ENCODE results near the gene ACTR3.

The ACTR3 gene

GRCh38 chr2:114001152-114001551 is 111.3 kb downstream of the ACTR3 start:
- DNase-seq (ENCODE audit: low read depth) = no peak

- DNase-seq (ENCODE audit: low read depth) = no peak
These were observed 112.0 kb downstream of the ACTR3 start for GRCh38 chr2:114001937-114002336.

GRCh38 chr2:114005110-114005783 is 115.4 kb downstream of the ACTR3 start:
- no peak for DNase-seq (ENCODE audit: low read depth)

DNA sequence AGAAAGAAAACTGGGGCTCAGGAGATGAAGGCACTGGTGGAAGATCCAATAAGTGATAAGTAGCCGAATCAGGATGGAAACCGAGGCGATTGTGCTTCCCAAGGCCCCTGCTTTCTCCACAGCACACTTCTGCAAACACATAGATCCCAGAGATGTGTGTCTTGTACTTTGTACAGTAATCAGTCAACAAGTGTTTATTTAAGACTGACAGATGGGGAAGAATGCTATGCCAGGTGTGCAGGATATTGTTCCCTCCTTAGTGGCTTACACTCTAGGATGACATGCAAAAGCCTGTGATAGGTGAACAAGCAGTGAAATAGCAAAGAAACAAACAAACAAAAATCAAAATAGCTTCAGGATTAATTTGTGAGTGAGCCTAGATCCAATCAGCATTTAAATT is 116.6 kb downstream of the ACTR3 start:
- no peak for DNase-seq (ENCODE audit: low read depth)

DNA sequence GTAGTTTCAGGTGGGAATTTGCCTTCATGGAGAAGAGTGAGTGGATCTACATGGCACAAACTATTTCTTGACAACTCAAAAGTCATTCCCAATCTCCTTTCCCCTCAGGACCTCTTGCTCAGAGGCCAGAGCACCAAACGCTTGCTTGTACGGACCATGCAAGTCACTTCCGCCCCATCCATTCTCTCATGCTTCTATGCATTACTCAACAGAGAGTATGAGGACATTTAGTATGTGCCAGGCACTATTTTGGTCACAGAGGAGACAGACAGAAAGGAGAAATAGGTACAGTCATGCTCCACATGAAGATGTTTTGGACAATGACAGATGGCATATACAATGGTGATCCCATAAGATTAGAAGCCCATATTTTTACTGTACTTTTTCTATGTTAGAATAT is 117.5 kb downstream of the ACTR3 start:
- no peak for DNase-seq (ENCODE audit: low read depth)

DNA sequence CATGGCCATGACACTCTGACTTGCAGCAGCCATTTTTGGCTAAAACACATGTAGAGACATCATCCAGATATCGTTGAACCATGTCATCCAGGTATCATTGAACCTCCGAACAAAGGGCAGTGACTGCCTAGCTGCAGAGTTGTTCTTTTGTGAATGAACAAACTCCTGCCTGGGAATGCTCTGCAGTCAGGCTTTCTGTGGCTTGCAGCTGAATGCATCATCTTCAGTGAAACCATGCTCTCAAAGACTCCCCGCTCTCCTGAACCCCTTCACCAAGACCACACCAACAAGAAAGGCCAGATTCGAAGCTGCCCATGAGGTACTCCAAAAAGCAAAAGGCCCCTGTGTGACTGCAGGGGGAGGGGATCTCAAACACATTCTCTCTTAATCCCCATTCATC is 118.8 kb downstream of the ACTR3 start:
- no peak for DNase-seq (ENCODE audit: low read depth)

GRCh38 chr2:114009205-114009944 is 119.5 kb downstream of the ACTR3 start:
- no peak for DNase-seq (ENCODE audit: low read depth)

GRCh38 chr2:114010001-114010400 is 120.1 kb downstream of the ACTR3 start:
- no peak for DNase-seq (ENCODE audit: low read depth)

DNA sequence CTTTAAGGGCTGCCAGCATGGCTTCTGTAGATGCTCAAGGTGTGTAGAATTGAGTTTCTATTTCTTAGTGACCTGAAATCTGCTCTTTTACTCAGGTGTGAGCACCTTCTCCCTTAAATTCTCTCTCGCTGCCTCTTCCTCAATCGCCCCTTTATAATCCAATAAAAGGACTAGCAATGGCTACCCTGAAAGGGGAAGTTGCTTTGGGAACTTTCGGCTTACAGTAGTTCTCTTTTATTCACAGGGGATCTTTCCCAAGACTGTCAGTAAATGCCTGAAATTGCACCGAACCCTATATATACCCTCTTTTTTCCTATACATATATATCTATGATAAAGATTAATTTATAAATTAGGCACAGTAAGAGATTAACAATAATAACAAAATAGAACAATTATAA is 121.8 kb downstream of the ACTR3 start:
- no peak for DNase-seq (ENCODE audit: low read depth)

All from ELR (cell line).